Peyer's patch (tissue), 4 donors: Measurements from ENCODE around the gene CMTM8. TPM values are rescaled to one million over a fixed set of nuclear protein-coding genes. Genes with fewer than 3 reads are reported as not detected.
"Not testable (repeated sequence)": the region's sequence is repeated elsewhere in the genome, so short reads cannot be mapped to it uniquely, and the experiment has no call there.

Experiments
- DNase-seq, 3 donors: peaks; one replicate each; pipeline ENCODE4 v3.0.0-alpha.2; 2017 to 2019
- H3K27ac ChIP-seq, 4 donors: fragments of 200-600 bp; sonication (generic); one replicate each; pipeline ENCODE4 v1.5.1; 2016 to 2019
- H3K27me3 ChIP-seq, 2 donors: fragments of 200-600 bp; sonication (generic); one replicate each; pipeline ENCODE4 v1.5.1; 2019
- H3K36me3 ChIP-seq, 3 donors: fragments of 200-600 bp; sonication (generic); one replicate each; pipeline ENCODE4 v1.5.1; 2016 to 2019
- H3K4me1 ChIP-seq, 4 donors: fragments of 200-600 bp; sonication (generic); one replicate each; pipeline ENCODE4 v1.5.1; 2016 to 2019
- H3K4me3 ChIP-seq, 4 donors: fragments of 200-600 bp; sonication (generic); 1 replicate in 3 of 4; 2 replicates in 1 of 4; pipeline ENCODE4 v1.5.1; 2016 to 2019; ENCODE audit warnings: mild to moderate bottlenecking in 1 of 4
- H3K9me3 ChIP-seq, 4 donors: fragments of 200-600 bp; sonication (generic); one replicate each; pipeline ENCODE4 v1.5.1; 2016 to 2019; ENCODE audit warnings: mild to moderate bottlenecking in 1 of 4
- POLR2A ChIP-seq, 2 donors: fragments of 450-650 bp; IDR thresholded peaks; one replicate each; pipeline ENCODE4 v1.5.1; 2017; ENCODE audit warnings: antibody characterized with exemption in 2 of 2, mild to moderate bottlenecking in 2 of 2, moderate library complexity in 2 of 2
- total RNA-seq, 4 donors: library from RNA; depleted of rRNA; stranded (reverse); fragments of >200 nt; gene quantifications; one replicate each; pipeline ENCODE4 v1.1.0, GENCODE V29; 2016
- TF ChIP-seq, protein P1 (sequence below), 6 experiments: fragments of 450-650 bp in 4 of 6; fragments of 200-600 bp in 2 of 6; sonication (generic) in 1 of 6; IDR thresholded peaks; one replicate each; pipeline ENCODE4 v1.5.1; 2017 to 2019; ENCODE audit warnings: antibody characterized with exemption in 6 of 6, mild to moderate bottlenecking in 3 of 6, moderate library complexity in 1 of 6

Gene CMTM8
- total RNA-seq, 4 donors from 2014 or later = 7.1 to 16.5 (median 13.1) TPM; not detected in 1

DNA sequence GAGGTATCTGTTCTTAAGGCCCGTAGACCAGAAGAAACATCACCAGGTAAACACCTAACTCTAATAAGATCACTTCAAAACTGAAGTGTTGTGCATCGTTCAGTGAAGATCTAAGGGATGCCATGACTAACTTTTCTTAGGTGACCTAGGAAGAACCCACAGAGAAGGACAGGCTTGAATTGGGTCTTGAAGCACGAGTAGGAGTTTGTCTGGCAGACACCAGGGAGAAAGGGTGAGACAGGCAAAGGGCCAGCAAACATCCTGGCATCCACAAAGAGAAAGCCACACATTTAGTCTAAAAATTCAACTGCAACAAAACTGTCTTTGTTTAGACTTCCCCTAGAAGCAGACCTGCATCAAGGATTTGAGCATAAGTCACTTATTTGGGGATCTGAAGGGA is 15.5 kb upstream of the CMTM8 start:
- H3K4me1 ChIP-seq = no peaks in the 10 kb centered on the region
- no peaks in the 10 kb centered on the region for H3K27me3 ChIP-seq
- H3K4me3 ChIP-seq = no peak overlapping the region
- no peak overlapping the region for H3K27ac ChIP-seq
- peaks cover 0 to 7% (median 2%) of the 10 kb centered on the region in 4 donors for H3K9me3 ChIP-seq
- DNase-seq = no peak
- no peak for TF ChIP-seq POLR2A (IDR thresholded peaks at IDR 0.05)
- TF ChIP-seq, protein P1, sequence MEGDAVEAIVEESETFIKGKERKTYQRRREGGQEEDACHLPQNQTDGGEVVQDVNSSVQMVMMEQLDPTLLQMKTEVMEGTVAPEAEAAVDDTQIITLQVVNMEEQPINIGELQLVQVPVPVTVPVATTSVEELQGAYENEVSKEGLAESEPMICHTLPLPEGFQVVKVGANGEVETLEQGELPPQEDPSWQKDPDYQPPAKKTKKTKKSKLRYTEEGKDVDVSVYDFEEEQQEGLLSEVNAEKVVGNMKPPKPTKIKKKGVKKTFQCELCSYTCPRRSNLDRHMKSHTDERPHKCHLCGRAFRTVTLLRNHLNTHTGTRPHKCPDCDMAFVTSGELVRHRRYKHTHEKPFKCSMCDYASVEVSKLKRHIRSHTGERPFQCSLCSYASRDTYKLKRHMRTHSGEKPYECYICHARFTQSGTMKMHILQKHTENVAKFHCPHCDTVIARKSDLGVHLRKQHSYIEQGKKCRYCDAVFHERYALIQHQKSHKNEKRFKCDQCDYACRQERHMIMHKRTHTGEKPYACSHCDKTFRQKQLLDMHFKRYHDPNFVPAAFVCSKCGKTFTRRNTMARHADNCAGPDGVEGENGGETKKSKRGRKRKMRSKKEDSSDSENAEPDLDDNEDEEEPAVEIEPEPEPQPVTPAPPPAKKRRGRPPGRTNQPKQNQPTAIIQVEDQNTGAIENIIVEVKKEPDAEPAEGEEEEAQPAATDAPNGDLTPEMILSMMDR (IDR thresholded peaks at IDR 0.05) = no peak
- H3K36me3 ChIP-seq = no peaks in the 10 kb centered on the region

DNA sequence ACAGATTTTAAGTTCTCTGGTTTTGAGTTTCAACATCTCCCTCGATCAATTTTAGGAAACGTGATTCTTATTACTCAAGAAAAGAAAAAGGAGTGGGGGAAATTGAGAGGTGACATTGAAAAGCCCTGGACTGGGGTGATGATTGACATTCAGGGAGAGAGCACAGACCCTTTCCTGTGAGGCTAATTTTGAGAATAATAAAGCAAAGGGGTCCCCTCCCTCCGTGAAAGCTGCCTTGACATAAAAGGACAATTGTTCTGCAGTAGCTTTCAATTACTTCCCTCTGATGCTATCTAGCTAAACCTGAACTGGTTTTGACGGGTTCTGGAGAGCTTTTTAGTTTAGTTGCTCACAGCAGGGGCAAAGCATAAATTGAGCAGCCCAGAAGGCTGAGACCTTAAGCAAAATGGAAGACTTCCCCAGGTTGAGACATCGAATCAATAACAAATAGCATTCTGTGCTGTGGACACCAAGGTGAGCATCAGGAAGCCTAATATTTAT is 14.4 kb upstream of the CMTM8 start:
- Histone ChIP-seq H3K4me1 (no peaks in the 10 kb centered on the region), H3K27ac (no peak overlapping the region), H3K4me3 (no peak overlapping the region), H3K36me3 (no peaks in the 10 kb centered on the region), H3K9me3 (peaks cover 0 to 7% (median 2%) of the 10 kb centered on the region in 4 donors), H3K27me3 (no peaks in the 10 kb centered on the region)
- TF ChIP-seq POLR2A (IDR thresholded peaks at IDR 0.05) = no peak
- TF ChIP-seq, protein P1 (IDR thresholded peaks at IDR 0.05) = no peak
- no peak for DNase-seq

DNA sequence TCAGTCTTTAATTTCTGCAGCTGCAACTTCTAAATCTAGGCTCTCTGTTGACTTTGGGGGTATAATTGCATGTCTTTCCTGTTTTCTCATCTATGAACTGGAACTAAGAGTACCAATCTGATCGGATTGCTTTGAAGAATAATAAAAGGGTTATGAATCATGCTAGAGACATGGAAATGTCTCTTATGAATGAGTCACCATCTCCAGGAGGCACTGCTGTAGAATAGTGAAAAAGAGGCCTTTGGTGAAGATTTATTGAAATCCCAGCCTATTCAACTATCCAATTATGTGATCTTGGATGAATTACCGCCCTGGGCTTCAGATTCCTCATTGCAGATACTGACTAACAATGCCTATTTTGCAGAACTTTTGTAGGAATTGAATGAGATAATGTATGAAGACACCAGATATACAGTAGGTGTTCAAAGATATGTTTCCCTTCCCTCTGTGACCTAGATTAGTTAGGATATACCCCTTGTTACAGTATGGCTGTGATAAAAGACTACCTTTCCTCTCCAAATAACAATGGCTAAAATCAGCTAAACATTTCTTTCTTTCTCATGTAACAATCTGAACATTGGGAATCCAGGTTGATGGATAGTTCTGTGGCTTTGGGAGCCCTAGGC is 11.5 kb upstream of the CMTM8 start:
- H3K27ac ChIP-seq = no peak overlapping the region
- no peaks in the 10 kb centered on the region for H3K9me3 ChIP-seq

DNA sequence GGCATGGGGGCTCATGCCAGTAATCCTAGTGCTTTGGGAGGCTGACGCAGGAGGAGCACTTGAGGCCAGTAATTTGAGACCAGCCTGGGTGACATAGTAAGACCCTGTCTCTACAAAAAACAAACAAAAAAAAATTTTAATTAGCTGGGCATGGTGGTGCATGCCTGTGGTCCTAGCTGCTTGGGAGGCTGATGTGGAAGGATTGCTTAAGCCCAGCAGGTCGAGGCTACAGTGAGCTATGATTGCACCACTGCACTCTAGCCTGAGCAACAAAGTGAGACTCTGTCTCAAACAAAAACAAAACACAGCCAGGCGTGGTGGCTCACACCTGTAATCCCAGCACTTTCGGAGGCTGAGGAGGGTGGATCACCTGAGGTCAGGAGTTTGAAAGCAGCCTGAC is 9.7 kb upstream of the CMTM8 start:
- not testable (repeated sequence) for H3K36me3 ChIP-seq, H3K4me3 ChIP-seq, H3K27me3 ChIP-seq, H3K4me1 ChIP-seq, DNase-seq, H3K27ac ChIP-seq, H3K9me3 ChIP-seq

More for the DNA sequence above, 11.5 kb upstream of the CMTM8 start:
- no peaks in the 10 kb centered on the region for H3K4me1 ChIP-seq
- DNase-seq = no peak
- H3K27me3 ChIP-seq = no peaks in the 10 kb centered on the region
- no peak overlapping the region for H3K4me3 ChIP-seq
- TF ChIP-seq POLR2A (IDR thresholded peaks at IDR 0.05) = no peak
- TF ChIP-seq, protein P1 (IDR thresholded peaks at IDR 0.05) = no peak
- no peaks in the 10 kb centered on the region for H3K36me3 ChIP-seq

DNA sequence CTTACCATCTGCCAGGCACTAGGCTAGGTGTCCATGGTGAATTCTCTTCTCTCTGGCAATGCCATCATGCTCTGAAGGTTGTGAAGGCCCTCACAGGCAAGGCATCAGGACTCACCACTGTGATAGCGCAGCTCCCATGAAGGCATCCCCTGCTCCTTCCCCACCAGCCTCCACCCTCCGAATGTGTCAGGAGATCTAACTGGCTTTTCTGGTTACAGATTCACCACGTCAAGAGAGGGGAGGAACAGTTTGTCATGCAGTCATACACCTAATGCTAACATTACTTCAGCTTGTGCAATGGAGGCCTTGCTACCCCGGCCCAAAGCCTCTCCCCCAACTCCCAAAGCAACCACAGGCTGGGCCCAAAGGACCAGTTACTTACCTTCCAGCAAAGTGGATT is 8.9 kb upstream of the CMTM8 start:
- TF ChIP-seq POLR2A (IDR thresholded peaks at IDR 0.05) = no peak
- TF ChIP-seq, protein P1 (IDR thresholded peaks at IDR 0.05) = no peak
- H3K4me3 ChIP-seq = no peak overlapping the region
- no peaks in the 10 kb centered on the region for H3K9me3 ChIP-seq
- no peak for DNase-seq
- H3K36me3 ChIP-seq = no peaks in the 10 kb centered on the region
- H3K27me3 ChIP-seq = no peaks in the 10 kb centered on the region
- H3K4me1 ChIP-seq = no peaks in the 10 kb centered on the region
- H3K27ac ChIP-seq = no peak overlapping the region

DNA sequence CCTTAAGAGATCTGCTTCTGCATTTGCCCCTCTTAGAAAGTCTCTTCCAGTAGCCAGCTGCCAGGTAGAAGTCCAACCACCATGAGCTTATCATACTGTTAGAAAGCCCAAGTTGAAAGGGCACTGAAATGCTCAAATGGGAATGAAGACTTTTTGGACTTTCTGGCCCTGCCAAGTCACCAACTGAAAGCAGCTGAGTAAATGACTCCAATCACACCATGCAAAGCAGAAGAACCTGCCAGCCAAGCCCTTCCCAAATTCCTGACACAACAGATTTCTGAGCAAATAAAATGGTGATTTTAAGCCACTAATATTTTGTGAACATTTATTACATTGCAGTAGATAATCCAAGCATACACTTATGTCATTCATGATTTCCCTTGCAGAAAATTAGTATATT is 2.1 kb upstream of the CMTM8 start:
- Histone ChIP-seq H3K4me1 (peaks cover 0 to 8% (median 0%) of the 10 kb centered on the region in 4 donors), H3K27me3 (no peaks in the 10 kb centered on the region), H3K36me3 (no peaks in the 10 kb centered on the region), H3K27ac (no peak overlapping the region), H3K9me3 (no peaks in the 10 kb centered on the region), H3K4me3 (no peak overlapping the region)
- DNase-seq = no peak
- no peak for TF ChIP-seq POLR2A (IDR thresholded peaks at IDR 0.05)
- TF ChIP-seq, protein P1 (IDR thresholded peaks at IDR 0.05) = no peak
